Measurements from ENCODE around the gene MICALL1. TPM values are rescaled to one million over a fixed set of nuclear protein-coding genes. Genes with fewer than 3 reads are reported as not detected.

MICALL1 gene
- total and polyA plus RNA-seq, 7 donors, result 10.3 to 24.7 (median 16.9) TPM

DNA sequence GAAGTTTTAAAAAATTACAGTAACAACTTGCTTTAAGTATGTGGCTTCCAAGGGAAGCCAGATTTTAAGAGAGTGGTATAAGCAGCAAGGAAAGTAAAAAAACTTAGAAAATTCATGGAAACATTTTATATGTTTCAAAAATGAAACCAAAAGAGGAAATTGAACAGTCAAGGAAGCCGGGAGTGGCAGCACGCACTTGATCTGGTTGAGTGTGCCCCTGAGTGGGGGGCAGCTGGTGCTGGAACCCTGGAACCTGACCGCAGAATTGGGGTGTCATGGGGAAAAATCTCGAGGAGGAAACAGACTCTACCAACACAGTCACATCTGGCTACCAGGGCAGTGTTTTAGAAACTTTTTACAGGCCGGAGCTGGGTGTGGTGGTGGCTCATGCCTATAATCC lies 14.0 kb downstream of the MICALL1 start:
- intact Hi-C loops (cut with DNase I), result no loop called here
- Histone ChIP-seq H3K4me3 (no peak overlapping the region), H3K9me3 (no peaks in the 10 kb centered on the region), H3K27ac (no peak overlapping the region), H3K4me1 (no peaks in the 10 kb centered on the region), H3K36me3 (ENCODE audit: insufficient read depth in 1 of 2, low read depth in 1 of 2) (peaks cover 0 to 93% of the 10 kb centered on the region in 2 donors), H3K27me3 (ENCODE audit: insufficient read depth in 3 of 3, low read length in 2 of 3) (no peaks in the 10 kb centered on the region)
- DNase-seq (peak in 1 of 2 donors; percentile 42), ATAC-seq (no peak)
- TF ChIP-seq, protein P1, sequence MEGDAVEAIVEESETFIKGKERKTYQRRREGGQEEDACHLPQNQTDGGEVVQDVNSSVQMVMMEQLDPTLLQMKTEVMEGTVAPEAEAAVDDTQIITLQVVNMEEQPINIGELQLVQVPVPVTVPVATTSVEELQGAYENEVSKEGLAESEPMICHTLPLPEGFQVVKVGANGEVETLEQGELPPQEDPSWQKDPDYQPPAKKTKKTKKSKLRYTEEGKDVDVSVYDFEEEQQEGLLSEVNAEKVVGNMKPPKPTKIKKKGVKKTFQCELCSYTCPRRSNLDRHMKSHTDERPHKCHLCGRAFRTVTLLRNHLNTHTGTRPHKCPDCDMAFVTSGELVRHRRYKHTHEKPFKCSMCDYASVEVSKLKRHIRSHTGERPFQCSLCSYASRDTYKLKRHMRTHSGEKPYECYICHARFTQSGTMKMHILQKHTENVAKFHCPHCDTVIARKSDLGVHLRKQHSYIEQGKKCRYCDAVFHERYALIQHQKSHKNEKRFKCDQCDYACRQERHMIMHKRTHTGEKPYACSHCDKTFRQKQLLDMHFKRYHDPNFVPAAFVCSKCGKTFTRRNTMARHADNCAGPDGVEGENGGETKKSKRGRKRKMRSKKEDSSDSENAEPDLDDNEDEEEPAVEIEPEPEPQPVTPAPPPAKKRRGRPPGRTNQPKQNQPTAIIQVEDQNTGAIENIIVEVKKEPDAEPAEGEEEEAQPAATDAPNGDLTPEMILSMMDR (IDR thresholded peaks at IDR 0.05), result no peak
- 80 to 89% (median 83%) methylated on average over 5 of the region's 5 CpGs for WGBS, 3 donors

DNA sequence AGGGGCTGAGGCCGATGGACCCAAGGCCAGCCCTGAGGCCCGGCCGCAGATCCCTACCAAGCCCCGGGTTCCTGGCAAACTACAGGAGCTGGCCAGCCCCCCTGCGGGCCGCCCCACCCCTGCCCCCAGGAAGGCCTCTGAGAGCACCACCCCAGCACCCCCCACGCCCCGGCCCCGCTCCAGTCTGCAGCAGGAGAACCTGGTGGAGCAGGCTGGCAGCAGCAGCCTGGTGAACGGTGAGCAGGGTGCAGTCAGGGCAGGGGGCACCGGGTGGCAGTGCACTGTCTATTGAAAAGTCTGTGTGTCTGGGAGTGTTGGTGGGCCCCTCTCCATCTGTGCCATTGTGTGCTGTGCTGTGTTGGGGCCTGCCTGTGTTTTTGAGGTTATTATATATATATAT lies 16.1 kb downstream of the MICALL1 start:
- TF ChIP-seq, protein P1 (IDR thresholded peaks at IDR 0.05), result no peak
- intact Hi-C loops (cut with DNase I), result no loop called here
- 84 to 90% (median 85%) methylated on average over 8 to 11 of the region's 11 CpGs for WGBS, 3 donors
- ATAC-seq (peak in 1 of 4 donors; percentile 28), DNase-seq (no peak)
- no peak overlapping the region for H3K4me3 ChIP-seq
- peaks cover 0 to 93% of the 10 kb centered on the region in 2 donors for H3K36me3 ChIP-seq (ENCODE audit: insufficient read depth in 1 of 2, low read depth in 1 of 2)
- H3K27me3 ChIP-seq (ENCODE audit: insufficient read depth in 3 of 3, low read length in 2 of 3), result no peaks in the 10 kb centered on the region
- H3K27ac ChIP-seq, result no peak overlapping the region
- no peaks in the 10 kb centered on the region for H3K9me3 ChIP-seq
- H3K4me1 ChIP-seq, result no peaks in the 10 kb centered on the region

DNA sequence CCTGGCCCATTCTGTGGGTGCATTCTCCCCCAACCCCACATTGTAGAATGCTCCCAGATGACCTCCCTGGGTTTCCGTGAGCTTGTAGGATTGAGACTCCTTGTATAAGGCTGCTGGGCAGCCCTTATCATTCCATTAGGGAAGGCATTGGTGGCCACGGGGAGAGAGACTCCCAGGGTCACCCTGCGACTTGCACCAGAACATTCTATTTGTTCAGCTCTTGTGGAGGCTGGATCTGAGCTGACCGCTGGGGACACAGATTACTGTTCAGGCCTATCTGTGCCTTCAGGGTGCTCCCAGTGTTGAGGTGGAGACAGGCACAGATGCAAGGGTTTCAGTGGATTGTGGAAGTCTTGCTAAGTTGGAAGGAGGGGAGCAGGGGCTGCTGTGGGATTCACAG lies 17.8 kb downstream of the MICALL1 start:
- Histone ChIP-seq H3K4me1 (no peaks in the 10 kb centered on the region), H3K4me3 (no peak overlapping the region), H3K27ac (no peak overlapping the region), H3K27me3 (ENCODE audit: insufficient read depth in 3 of 3, low read length in 2 of 3) (no peaks in the 10 kb centered on the region), H3K9me3 (no peaks in the 10 kb centered on the region), H3K36me3 (ENCODE audit: insufficient read depth in 1 of 2, low read depth in 1 of 2) (peaks cover 3 to 93% of the 10 kb centered on the region in 2 donors)
- TF ChIP-seq, protein P1 (IDR thresholded peaks at IDR 0.05), result no peak
- intact Hi-C loops (cut with DNase I), result no loop called here
- DNase-seq (no peak), ATAC-seq (no peak)
- 89 to 93% (median 92%) methylated on average over 4 of the region's 4 CpGs for WGBS, 3 donors

DNA sequence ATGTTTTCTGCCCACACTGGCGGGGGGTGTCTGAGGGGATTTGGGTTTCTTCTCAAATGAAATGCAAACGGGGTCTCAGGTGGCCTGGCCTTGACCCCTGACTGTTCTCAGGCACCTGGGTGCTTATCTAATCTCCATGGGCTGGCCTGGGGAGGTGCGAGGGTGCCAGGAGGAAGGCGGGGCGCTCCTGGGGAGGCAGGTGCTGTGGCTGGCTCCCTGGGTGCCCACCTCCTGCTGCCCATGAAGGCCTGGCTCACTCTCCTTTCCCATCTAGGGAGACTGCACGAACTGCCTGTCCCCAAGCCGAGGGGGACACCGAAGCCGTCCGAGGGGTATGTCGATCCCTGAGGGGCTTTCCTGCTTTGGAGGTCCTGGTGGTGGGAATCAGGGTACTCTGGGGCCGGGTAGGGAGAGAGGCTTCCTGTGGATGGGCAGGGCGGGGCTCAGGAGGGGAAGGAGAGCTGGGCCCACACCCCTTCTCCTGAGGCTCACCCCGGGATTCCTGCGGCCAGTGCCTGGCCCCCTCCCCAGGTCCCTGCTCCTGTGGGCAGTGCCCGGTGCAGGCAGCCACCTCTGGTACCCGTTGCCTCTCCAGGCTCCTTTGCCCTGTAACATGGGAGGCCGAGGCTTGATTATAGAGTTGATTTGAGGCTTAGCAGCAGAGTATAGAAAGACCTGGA lies 18.4 kb downstream of the MICALL1 start:
- no peak for ATAC-seq
- H3K27ac ChIP-seq, result no peak overlapping the region
- no peaks in the 10 kb centered on the region for H3K27me3 ChIP-seq (ENCODE audit: insufficient read depth in 3 of 3, low read length in 2 of 3)
- DNase-seq, result no peak
- H3K4me1 ChIP-seq, result no peaks in the 10 kb centered on the region
- no peaks in the 10 kb centered on the region for H3K9me3 ChIP-seq
- TF ChIP-seq, protein P1 (IDR thresholded peaks at IDR 0.05), result no peak
- no peak overlapping the region for H3K4me3 ChIP-seq
- 88 to 91% (median 90%) methylated on average over 12 to 18 of the region's 18 CpGs for WGBS, 3 donors
- H3K36me3 ChIP-seq (ENCODE audit: insufficient read depth in 1 of 2, low read depth in 1 of 2), result peaks cover 3 to 94% of the 10 kb centered on the region in 2 donors
- intact Hi-C loops (cut with DNase I), result no loop called here

DNA sequence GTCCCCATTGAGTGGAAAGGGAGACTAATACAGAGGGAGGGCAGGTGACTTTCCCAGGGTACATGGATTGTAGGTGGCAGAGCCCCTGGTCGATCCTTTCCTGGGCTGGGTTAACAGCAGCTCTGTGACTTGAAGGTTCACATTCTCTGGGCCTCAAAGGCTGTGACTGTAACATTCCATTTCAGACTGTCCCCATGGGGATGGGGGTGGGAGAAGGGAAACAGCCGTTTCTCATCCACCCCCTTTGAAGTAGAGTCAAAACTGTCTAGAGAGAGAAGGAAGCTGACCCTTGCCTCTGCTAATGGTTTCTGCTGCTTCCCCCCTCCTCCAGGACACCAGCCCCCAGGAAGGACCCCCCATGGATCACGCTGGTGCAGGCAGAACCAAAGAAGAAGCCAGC lies 19.2 kb downstream of the MICALL1 start:
- Histone ChIP-seq H3K36me3 (ENCODE audit: insufficient read depth in 1 of 2, low read depth in 1 of 2) (peaks cover 3 to 93% of the 10 kb centered on the region in 2 donors), H3K4me1 (no peaks in the 10 kb centered on the region), H3K9me3 (no peaks in the 10 kb centered on the region), H3K27ac (no peak overlapping the region), H3K4me3 (no peak overlapping the region), H3K27me3 (ENCODE audit: insufficient read depth in 3 of 3, low read length in 2 of 3) (no peaks in the 10 kb centered on the region)
- DNase-seq (no peak), ATAC-seq (no peak)
- TF ChIP-seq, protein P1 (IDR thresholded peaks at IDR 0.05), result no peak
- 66 to 75% (median 70%) methylated on average over 3 of the region's 3 CpGs for WGBS, 3 donors
- intact Hi-C loops (cut with DNase I), result no loop called here
